Stimulated activated CD8-positive, alpha-beta memory T cell treated with anti-CD3 and anti-CD28 coated beads, Interleukin-12 subunit alpha, Interleukin-12 subunit beta, amount 100 ng/mL, for 24 hours (primary cell): Measurements from ENCODE around the gene CDK1.

Experiments used
- DNase-seq: peaks from one replicate; pipeline ENCODE4 v3.0.0-alpha.2; 2020; ENCODE audit errors: extremely low read depth

The CDK1 gene

GRCh38 chr10:60778971-60779796 lies 906 bp downstream of the CDK1 start:
- DNase-seq: no peak

- no peak for DNase-seq
Measured at GRCh38 chr10:60781661-60782060, 3.4 kb downstream of the CDK1 start.

GRCh38 chr10:60784641-60785040 lies 6.4 kb downstream of the CDK1 start:
- no peak for DNase-seq

GRCh38 chr10:60788544-60788943 lies 10.3 kb downstream of the CDK1 start:
- no peak for DNase-seq

- DNase-seq: no peak
Measured at GRCh38 chr10:60789340-60789739, 11.1 kb downstream of the CDK1 start.

DNA sequence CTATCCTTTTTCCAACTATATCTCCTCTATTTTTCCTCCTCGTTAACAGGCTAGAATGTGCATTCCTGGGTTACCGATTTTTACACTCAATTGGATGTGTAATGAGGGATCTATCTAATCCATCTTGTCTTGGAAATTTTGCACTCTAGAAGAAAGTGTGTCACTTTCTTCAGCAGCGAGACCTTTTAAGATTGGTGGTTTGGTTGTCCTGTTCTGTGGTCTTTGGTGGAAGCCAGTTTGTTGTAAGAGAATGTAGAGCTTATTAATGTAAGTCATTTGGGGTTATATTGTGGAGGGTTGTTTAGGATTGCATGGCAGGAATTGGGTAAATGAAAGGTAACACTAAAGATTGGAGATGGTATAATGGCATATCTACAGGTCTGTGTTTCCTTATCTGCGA lies 16.7 kb downstream of the CDK1 start:
- no peak for DNase-seq

GRCh38 chr10:60795465-60796202 lies 17.4 kb downstream of the CDK1 start:
- DNase-seq: no peak

DNA sequence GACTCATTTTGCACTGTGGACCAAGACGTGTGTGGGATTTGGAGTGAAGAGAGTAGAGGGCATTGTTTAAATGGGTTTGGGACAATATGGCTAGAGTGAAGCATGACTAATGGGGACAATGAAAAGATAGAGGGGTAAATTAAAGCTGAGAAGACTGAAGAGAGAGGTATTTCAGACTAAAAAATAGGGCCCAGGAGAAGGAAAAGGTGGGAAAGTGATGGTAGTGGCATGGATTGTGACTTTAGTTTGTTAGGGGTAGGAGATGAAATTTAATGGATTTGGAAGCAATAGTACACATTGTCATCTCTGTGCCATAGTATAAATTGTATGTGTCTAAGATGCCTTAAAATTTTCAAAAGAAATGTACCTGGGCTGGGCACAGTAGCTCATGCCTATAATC lies 18.2 kb downstream of the CDK1 start:
- no peak for DNase-seq

- no peak for DNase-seq
Measured at GRCh38 chr10:60797200-60797599, 18.9 kb downstream of the CDK1 start.

DNA sequence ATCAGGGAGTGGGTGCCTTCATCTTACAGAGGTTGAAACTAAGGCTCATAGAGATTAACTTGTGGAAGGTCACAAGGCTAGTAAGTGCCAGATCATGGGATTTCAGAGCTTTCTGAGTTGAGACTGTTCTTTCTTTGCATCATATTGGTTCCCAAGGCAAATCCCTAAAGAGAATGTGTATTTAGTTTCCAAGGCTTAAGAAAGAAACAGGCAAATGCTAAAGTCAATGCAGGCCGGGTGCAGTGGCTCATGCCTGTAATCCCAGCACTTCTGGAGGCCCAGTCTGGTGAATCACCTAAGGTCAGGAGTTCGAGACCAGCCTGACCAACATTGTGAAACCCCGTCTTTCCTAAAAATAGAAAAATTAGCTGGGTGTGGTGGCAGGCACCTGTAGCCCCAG lies 19.8 kb downstream of the CDK1 start:
- DNase-seq: no peak

DNA sequence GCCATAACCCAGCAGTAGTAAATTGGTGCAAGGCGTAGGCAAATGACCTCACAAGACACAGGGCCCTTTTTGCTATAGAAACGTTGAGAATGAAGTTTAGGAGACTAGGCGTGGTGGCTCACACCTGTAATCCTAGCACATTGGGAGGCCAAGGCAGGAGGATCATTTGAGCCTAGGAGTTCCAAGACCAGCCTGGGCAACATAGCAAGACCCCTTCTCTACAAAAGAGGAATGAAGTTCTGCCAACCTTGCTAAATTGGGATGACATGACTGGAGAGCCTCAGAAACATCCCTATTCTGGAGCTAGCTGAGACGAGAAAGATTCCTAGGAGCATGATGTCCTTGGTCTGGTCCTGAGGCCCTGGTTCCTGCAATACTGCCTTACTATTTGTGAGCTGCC lies 20.6 kb downstream of the CDK1 start:
- no peak for DNase-seq

GRCh38 chr10:60799971-60800650 lies 21.8 kb downstream of the CDK1 start:
- no peak for DNase-seq

DNA sequence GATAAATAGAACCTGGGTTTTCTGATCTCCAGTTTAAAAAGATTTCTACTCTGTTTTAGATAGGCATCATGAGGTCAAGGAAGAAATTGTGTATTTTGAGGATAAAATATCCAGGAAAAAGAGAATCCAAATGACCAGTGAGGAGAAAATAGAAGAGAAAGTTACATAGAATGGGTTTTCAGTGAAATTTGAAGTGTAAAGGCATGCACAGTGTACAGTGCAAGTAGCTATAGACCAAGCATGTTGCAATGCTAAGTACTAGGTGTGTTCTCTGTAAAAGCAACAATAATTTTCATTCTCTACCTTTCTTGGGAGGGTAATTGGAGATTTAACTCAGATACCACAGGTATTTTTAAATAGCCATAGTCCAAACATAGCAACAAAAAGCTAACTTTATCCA lies 22.6 kb downstream of the CDK1 start:
- DNase-seq: no peak

DNA sequence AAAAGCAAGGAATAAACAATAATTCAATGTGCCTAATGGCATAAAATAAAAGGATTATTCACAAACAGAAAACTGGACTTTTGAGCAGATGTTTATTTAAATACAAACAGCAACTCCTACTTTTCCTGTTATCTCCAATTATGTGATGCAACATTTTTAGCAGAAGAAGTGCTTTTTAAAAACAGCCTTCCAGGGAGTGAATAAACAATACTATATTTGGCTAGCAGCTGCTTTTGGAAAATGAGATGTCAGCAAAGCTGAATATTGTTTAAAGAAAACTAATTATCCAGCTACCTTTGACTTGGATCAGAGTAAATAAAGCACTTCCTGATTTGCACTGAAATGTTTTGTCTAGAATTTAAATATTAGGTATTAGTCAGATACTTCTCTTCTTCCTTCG lies 23.2 kb downstream of the CDK1 start:
- DNase-seq: no peak

- DNase-seq: no peak
Measured at GRCh38 chr10:60803433-60803832, 25.2 kb downstream of the CDK1 start.

DNA sequence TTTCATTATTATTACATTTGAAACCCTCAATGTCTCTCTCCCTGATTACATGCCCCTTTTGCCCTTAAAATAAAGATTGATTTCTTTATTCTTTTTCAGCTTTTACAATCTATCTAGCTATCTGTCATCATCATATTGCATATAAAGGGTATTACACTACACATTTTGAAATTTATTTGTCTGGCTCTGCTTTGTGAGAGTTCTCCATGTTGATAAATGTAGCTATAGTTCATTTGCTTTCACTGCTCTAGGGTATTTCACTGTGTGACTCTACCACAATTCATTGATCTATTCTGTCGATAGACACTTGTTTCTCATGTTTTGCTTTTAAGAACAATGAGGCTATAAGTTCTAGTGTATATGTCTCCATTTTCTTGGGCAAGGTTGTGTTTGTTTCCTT lies 25.6 kb downstream of the CDK1 start:
- no peak for DNase-seq

DNA sequence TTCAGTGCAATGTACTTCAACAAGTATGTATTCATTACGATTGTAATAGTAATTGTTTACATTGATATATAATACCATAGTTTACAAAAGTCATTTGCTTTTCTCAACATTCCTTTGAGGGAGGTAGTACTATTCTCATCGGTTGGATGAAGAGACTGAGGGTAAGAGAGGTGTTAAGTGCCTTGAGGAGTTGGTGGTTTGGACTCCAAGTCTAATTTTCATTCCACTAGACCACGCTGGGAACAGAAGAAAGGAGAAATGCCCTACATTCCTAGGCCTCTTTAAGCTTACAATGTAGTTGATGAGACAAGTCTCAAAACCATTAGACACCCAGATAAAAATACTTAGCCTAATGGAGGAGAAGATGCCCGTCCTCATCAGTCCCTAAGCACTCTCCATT lies 28.6 kb downstream of the CDK1 start:
- no peak for DNase-seq

DNA sequence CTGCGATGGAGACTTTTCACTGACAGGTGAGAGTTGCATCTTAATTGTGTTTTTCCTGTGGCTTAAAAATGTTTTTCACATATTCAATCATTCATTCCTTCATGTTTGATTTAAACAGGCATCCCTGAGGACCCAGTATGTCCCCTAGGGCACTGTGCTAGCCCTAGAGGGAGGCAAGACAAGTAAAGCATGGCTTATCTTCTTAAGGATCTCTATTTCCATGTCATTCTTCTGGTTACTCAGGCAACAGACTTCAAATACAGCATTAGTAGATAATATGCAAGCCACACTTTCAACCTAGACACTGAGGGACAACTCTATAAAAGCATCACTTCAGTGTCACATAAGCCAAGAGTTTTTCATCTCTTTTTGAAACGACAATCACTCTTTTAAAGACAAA lies 29.2 kb downstream of the CDK1 start:
- DNase-seq: no peak

DNA sequence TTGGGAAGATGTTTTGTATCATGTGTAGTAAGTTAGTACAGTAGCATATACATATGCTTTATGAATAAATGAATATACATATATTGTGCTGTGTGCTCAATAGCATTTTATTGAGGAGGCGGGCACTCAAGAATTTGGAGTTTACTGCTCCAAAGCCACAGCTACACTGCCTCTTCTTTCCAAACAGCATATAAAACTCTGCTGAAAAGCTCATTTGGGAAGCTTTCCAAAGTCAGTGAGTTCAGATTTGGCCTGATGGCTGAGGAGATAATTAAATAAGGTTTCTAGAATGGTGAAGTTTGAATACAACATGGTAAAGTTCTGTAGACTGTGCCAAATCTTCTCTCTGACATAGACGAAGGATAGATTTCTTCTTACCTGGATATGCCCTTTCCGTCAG lies 29.8 kb downstream of the CDK1 start:
- no peak for DNase-seq

- no peak for DNase-seq
Measured at GRCh38 chr10:60809157-60809556, 30.9 kb downstream of the CDK1 start.

DNA sequence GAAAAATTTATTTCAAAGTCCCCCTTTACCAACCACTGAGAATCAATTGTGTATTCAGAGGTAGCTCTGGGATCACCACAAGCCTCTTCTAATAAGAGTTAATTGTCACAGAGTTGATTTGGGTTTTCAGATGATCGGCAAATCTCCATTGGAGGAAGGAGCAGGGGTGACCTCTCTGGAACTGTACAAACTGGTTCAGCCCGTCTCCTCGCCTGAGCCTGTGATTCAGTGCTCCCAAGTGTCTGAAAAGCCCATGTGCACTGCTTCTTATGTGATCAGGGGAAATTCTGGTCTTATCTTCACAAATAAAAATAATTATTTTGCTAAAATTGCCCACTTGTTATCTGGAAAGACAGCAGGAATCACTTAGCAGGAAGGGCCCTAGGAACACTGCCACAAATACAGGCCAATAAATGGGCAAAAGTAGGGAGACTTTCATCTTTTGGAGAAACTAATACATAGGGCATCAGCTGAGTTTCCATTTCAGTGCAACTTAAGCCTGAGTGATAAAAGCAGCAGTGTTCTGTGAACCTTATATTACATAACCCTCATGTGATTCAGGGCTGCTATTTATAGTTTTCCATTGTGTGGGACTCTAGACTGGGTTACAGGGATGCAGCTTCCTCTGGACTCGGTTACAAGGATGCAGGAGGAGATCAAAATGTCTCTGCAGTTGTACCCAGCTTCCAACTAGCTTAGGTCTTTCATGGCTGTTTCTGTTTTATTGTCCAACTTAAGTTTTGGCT lies 32.3 kb downstream of the CDK1 start:
- DNase-seq: no peak
